K562 treated with DMSO at 1 percent for 4 hours (cell line): ENCODE measurements around the gene CRAMP1. TPM values are rescaled to one million over a fixed set of nuclear protein-coding genes. Genes with fewer than 3 reads are reported as not detected.

Experiments used
- total RNA-seq: library from RNA; unstranded; fragments of 300-600 nt; gene quantifications from 2 replicates; pipeline ENCODE4 v1.2.3, GENCODE V29; 2022; ENCODE audit not compliant: insufficient read depth

Gene CRAMP1, protein sequence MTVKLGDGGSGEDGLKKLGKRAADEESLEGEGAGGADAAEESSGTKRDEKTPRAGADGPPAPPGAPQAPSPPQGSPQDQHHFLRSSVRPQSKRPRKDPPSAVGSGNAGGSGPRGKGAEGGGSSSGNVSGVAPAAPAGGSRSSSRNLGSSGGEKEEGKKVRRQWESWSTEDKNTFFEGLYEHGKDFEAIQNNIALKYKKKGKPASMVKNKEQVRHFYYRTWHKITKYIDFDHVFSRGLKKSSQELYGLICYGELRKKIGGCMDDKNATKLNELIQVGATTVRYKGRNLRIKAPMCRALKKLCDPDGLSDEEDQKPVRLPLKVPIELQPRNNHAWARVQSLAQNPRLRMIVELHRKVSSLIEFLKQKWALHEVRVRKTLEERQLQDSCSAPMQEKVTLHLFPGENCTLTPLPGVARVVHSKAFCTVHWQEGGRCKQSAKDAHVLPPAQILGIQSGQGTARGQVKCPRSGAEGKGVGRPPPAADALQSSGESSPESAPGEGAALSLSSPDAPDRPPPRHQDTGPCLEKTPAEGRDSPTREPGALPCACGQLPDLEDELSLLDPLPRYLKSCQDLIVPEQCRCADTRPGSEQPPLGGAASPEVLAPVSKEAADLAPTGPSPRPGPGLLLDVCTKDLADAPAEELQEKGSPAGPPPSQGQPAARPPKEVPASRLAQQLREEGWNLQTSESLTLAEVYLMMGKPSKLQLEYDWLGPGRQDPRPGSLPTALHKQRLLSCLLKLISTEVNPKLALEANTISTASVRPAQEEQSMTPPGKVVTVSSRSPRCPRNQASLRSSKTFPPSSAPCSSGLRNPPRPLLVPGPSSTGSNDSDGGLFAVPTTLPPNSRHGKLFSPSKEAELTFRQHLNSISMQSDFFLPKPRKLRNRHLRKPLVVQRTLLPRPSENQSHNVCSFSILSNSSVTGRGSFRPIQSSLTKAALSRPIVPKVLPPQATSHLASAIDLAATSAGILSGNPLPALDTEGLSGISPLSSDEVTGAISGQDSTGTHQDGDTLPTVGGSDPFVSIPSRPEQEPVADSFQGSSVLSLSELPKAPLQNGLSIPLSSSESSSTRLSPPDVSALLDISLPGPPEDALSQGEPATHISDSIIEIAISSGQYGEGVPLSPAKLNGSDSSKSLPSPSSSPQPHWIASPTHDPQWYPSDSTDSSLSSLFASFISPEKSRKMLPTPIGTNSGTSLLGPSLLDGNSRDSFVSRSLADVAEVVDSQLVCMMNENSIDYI (N-terminal part only)
- total RNA-seq: 9.3 and 14.1 TPM in 2 replicates

DNA sequence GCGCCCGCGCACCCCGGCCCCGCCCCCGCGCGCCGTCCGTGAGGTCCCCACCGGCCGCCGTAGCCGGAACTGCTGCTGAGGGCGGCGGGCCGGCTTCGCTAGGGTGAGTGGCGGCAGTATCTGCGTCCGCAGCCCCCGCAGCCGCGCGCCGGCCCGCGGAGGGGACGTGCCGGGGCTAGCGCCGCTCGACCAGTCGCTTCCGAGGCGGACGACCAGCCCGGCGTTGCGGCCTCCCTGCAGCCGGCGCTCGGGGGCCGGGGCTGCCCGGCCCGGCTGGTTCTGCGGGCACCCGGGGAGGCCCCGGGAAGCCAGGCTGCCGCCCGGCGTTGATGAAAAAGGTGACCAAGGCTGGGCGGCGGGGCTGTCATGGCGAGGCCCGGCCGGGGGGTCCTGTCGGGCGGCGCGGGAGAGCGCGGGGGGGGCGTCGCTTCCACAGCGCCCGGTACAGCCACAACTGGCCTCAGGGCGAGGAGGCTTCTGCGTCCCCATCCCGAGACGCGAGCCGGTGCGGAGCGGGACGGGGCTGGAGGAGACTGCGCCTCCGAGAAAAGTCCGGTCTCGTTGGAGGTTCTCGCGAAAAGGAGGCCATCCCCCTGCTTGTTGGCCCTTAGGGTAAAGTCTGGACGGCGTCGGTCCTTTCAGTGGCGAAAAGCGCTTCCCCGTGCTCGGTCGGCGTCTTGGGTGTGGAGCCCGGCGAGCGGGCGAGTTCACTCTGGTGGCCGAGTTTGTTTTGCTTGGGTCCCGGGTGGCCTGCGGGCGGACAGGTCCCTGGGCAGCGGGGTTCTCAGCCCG, at the start of gene CRAMP1:
CRAMP1 (plus strand) TSS at position 41 of the 792 bp plus-strand sequence. CDS start 2,280 bp downstream, outside the sequence.

GRCh38 chr16:1677942-1678499, 65.9 kb downstream of the CRAMP1 start, which contains the start of gene JPT2:
Gene JPT2 (plus strand): TSS chr16:1678279. CDS start chr16:1678313, 34 bp downstream.

DNA sequence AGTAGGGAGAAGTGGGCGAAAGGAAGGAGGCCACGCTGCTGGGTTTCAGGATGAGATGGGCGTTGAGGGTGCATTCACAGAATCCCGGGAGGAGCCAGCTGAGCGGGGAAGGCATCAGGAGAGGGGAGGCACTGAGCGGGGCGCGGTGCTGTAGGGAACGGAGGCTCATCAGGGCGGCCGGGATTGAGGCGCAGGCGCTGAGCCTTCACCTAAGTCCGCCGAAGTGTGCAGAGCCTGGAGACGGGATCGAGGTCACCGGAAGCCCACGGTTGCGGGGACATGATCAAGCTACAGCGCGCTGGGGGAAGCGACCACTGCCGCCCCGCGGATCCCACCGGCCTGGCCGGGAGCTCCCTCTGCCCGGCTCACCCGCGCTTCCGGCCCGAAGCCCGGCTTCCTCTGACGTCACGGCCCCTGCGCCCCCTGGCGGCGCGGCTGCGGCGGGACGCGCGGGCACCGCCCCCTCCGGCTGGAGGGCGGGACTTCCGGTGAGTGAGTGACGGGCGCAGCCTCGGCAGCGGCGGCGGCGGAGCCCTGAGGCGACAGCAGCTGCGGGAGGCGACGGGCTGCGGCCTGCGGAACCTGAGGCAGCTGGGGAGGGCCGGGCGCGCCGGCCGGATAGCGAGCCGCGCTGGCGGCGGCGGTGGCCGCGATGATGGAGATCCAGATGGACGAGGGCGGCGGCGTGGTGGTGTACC, 93.7 kb downstream of the CRAMP1 start, which contains the start of gene MAPK8IP3:
MAPK8IP3 (plus strand) TSS at position 508 of the 698 bp plus-strand sequence; CDS start at position 653, 145 bp downstream.

Other genes starting within 250 kb of the CRAMP1 start
- 23.3 and 28.4 TPM in 2 replicates for gene UNKL, start 197.7 kb upstream of the CRAMP1 start, total RNA-seq
- gene UQCC4, start 191.6 kb upstream of the CRAMP1 start, total RNA-seq: 20.7 TPM in 2 replicates
- not detected in 2 replicates for gene PERCC1, start 181.3 kb upstream of the CRAMP1 start, total RNA-seq
- gene CCDC154, start 167.8 kb upstream of the CRAMP1 start, total RNA-seq: 0.69 TPM in 1 of 2 replicates, not detected in the other
- 145 and 149 TPM in 2 replicates for gene CLCN7, start 137.3 kb upstream of the CRAMP1 start, total RNA-seq
- gene PTX4, start 123.4 kb upstream of the CRAMP1 start, total RNA-seq: not detected in 2 replicates
- 40.1 and 48.0 TPM in 2 replicates for gene TELO2, start 119.0 kb upstream of the CRAMP1 start, total RNA-seq
- not detected in 2 replicates for gene TMEM204, start 78.7 kb upstream of the CRAMP1 start, total RNA-seq
- 7.6 and 7.7 TPM in 2 replicates for gene IFT140, start 288 bp upstream of the CRAMP1 start, total RNA-seq
- 45.2 and 46.3 TPM in 2 replicates for gene JPT2, start 65.9 kb downstream of the CRAMP1 start, total RNA-seq
- gene MAPK8IP3, start 93.8 kb downstream of the CRAMP1 start, total RNA-seq: 33.8 and 40.6 TPM in 2 replicates
- gene NME3, start 159.2 kb downstream of the CRAMP1 start, total RNA-seq: 64.2 and 84.8 TPM in 2 replicates
- 5.9 and 6.2 TPM in 2 replicates for gene EME2, start 160.4 kb downstream of the CRAMP1 start, total RNA-seq
- gene MRPS34, start 160.8 kb downstream of the CRAMP1 start, total RNA-seq: 233 and 260 TPM in 2 replicates
- gene SPSB3, start 170.2 kb downstream of the CRAMP1 start, total RNA-seq: 61.7 and 72.9 TPM in 2 replicates
- gene NUBP2, start 170.6 kb downstream of the CRAMP1 start, total RNA-seq: 116 and 132 TPM in 2 replicates
- gene IGFALS, start 181.3 kb downstream of the CRAMP1 start, total RNA-seq: 0.61 and 0.96 TPM in 2 replicates
- gene HAGH, start 214.5 kb downstream of the CRAMP1 start, total RNA-seq: 59.4 and 75.6 TPM in 2 replicates
- gene FAHD1, start 214.8 kb downstream of the CRAMP1 start, total RNA-seq: 12.5 and 17.8 TPM in 2 replicates